HCT116 (cell line): ENCODE measurements around the gene NCKAP5L.

Experiments
- CTCF ChIP-seq, 3 experiments: fragments of 200-600 bp in 1 of 3; sonication (generic) in 1 of 3; IDR thresholded peaks in 2 of 3; conservative IDR thresholded peaks in 1 of 3; 2 replicates each; pipeline ENCODE4 v1.5.1; 2012 to 2017; ENCODE audit warnings: low read depth in 2 of 3, low read length in 2 of 3, antibody characterized with exemption in 1 of 3, borderline replicate concordance in 1 of 3, control low read depth in 1 of 3, mild to moderate bottlenecking in 1 of 3, mixed read lengths in 1 of 3, mixed run types in 1 of 3, moderate library complexity in 1 of 3; ENCODE audit not compliant: insufficient read depth in 1 of 3
- EZH2 ChIP-seq: fragments of 200-600 bp; sonication (generic); IDR thresholded peaks from 2 replicates; pipeline ENCODE4 v1.6.1; 2017; ENCODE audit warnings: antibody characterized with exemption, mixed run types
- FOSL1 ChIP-seq: IDR thresholded peaks from 2 replicates; pipeline ENCODE4 v1.6.1; 2012; ENCODE audit warnings: low read depth
- JUND ChIP-seq: IDR thresholded peaks from 2 replicates; pipeline ENCODE4 v1.6.1; 2012
- POLR2A ChIP-seq: IDR thresholded peaks from 2 replicates; pipeline ENCODE4 v1.7.0; 2011; ENCODE audit warnings: borderline replicate concordance; ENCODE audit not compliant: insufficient read depth, insufficient read length; ENCODE audit errors: extremely low read depth
- POLR2AphosphoS5 ChIP-seq: IDR thresholded peaks from 2 replicates; pipeline ENCODE4 v1.6.1; 2011; ENCODE audit warnings: mild to moderate bottlenecking, low read depth, low read length, moderate library complexity
- REST ChIP-seq: IDR thresholded peaks from 2 replicates; pipeline ENCODE4 v1.6.1; 2012; ENCODE audit warnings: low read depth
- YY1 ChIP-seq: IDR thresholded peaks from 2 replicates; pipeline ENCODE4 v1.6.1; 2011; ENCODE audit warnings: low read length, low read depth, moderate library complexity, mild to moderate bottlenecking; ENCODE audit not compliant: insufficient replicate concordance; ENCODE audit errors: extremely low read depth
- TF ChIP-seq, protein P1 (sequence below): IDR thresholded peaks from 2 replicates; pipeline ENCODE4 v1.6.1; 2012

- TF ChIP-seq POLR2A (no peak), CTCF (IDR thresholded peaks at IDR 0.05 in 2 of 3, conservative IDR thresholded peaks at IDR 0.05 in 1 of 3; ENCODE audit: borderline replicate concordance in 1 of 3, insufficient read depth in 1 of 3, low read depth in 2 of 3, low read length in 2 of 3) (no peak), FOSL1 (no peak), POLR2AphosphoS5 (no peak), REST (no peak), YY1 (no peak), EZH2 (no peak), JUND (no peak)
- TF ChIP-seq, protein P1, sequence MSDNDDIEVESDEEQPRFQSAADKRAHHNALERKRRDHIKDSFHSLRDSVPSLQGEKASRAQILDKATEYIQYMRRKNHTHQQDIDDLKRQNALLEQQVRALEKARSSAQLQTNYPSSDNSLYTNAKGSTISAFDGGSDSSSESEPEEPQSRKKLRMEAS, result no peak
Observed at GRCh38 chr12:49821373-49822287, 6.6 kb downstream of the NCKAP5L start.
